Amygdala (tissue), 56 donors: ENCODE measurements around the gene HAGH.
A peak's percentile ranks its signal among the peaks of the same experiment; 100 is the strongest.
"Not testable (repeated sequence)": the region's sequence is repeated elsewhere in the genome, so short reads cannot be mapped to it uniquely, and the experiment has no call there.

Experiments
- DNase-seq, 56 donors: peaks; one replicate each; lab custom pipeline; 2025; lab: John Stamatoyannopoulos, UW

The HAGH gene

DNA sequence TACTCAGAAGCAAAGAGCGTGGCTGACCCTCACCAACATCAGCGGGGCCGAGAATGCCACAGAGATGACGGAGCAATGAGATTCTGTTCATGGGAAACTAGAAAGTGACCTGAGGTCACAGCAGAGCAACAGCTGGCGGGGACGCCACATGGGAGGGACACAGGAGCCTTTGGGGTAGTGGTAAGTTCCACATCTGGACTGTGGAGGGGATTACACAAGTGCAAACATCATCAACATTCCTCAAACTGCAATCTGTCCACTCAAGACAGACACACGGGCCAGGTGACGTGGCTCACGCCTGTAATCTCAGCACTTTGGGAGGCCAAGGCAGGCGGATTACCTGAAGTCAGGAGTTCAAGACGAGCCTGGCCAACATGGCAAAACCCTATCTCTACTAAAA is 11.2 kb downstream of the HAGH start:
- DNase-seq, result no peak

DNA sequence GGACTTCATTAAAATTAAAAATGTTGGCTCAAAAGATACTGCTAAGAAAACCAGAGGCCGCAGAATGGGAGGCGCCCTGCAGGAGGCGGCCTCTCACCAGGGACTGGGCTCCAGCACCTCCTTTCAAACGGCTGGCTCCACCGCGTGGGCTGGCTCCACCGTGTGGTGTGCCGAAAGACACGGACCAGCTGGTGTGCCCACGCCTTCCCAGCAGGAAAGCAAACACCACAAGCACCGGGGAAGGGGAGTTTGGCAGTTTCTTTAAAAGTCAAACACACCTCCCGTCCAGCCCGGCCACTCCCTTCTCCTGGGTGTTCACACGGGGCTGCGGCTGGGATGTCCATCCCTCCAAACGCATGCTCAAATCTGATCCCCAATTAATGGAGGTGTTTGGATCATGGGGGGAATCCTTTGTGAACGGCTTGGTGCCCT is 13.9 kb downstream of the HAGH start:
- peak in 40 of 56 donors; percentile 1 to 74 (median 42) for DNase-seq

DNA sequence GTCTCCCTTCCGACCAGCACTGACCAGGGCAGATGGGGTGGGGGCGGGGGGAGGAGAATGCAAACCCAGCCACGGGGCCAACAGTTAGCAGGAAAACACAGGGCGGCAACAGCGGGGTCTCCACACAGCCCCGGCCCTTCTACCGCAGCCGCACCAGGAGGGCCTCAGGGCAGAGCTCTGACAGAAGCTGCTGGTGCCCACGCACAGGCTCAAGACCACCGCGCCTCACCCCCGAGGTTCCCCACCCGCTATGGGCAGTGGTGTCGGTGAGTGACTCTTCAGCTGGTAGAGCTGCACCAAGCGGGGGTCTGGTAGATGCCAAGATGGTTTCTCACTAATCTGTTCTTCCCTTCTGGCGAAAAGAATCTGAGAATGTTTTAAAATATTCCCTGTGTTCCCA is 16.1 kb downstream of the HAGH start:
- no peak for DNase-seq

DNA sequence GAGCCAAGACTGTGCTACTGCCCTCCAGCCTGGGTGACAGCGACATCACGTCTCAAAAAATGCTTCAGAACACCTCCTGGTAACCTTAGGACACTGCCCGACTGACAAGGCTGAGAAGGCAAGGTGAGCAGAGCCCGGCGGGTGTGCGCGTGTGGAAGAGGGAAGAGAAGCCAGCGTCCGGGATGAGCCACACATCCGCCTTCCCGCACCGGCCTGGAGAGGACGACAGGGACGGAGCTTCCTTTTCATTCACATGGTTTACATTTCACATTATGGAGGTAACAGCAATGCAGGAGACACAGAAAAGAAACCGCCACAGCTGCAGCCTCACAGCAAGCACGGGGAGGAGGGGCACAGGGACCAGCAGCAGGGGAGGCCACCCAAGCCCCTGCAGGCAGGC is 16.5 kb downstream of the HAGH start:
- no peak for DNase-seq

DNA sequence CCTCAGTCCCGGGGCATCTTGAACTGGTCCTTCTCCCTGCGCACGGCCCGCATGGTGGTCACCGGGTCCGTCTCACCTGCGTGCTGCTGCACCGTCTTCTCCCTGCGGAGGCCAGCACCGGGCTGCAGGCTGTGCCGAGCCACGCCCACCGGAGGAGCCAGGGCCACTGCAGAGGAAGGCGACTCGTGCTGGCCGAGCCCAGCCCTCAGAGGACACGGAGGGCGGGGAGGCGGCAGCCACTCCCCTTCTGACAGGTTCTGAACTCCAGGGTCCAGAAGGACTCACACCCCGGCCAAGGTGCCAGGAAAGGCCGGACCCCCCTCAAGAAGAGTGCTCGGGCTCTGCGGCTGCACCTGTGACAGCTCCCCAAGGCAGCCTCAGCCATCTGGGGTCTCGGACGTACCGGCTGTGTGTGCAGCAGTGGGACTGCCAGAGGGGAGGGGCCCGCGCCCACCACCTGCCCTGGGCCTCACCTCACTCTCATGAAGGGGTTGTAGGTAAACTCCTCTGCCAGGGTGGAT is 17.3 kb downstream of the HAGH start:
- no peak for DNase-seq

DNA sequence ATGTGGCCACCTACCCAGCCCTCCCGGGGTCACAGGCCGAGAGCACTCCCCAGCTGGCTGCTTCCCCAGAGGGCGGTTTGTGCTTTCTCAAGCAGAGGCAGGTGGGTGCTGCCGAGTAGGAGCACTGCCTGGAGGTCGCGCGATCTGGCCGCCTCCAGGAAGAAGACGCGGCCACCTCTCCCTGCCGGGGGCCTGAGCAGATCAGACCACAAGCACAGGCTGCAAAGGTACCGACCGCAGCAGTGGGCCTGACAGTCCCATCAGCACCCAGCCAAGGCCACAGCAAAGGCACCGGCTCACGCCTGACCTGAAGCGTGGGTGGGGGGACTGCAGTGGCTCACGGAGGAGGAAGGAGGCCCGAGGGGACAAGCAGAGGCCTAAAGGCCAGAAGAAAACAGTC is 17.9 kb downstream of the HAGH start:
- DNase-seq, result no peak

DNA sequence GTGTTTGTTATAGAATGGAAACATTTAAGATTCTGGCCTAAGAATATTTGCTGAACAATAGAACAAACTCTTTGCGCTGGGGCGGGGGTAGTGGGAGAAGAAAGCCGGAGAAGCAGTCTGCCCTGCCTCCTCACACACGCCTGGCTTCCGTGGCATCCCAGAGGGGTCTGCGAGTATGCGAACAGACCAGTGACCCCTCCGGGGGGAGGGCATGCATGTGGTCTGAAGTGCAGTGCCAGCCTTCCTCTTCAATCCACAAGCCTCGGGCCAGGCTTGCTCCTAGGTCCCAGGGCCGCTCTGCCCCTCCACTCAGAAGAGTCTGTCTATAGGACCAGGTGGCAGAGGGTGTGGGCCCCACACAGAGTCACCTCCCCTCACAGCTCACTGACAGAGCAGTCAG is 19.0 kb downstream of the HAGH start:
- no peak for DNase-seq

DNA sequence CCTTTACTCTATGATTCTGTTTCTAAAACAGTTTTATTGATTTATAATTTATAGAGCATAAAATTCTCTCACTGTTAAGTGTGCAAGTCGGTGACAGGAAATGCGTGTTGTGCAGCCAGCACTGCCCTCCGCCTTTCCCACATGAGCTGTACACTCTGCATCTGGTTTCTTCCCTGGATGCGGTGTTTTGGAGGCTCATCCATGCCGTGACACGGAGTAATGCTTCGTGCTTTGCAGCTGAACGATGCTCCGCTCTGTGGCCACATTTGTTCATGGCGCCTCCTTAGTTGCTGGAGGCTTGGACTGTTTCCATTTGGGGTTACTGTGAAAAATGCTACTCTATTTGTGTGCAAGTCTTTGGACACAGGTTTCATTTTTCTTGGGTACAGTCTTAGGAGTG is 25.9 kb downstream of the HAGH start:
- no peak for DNase-seq

DNA sequence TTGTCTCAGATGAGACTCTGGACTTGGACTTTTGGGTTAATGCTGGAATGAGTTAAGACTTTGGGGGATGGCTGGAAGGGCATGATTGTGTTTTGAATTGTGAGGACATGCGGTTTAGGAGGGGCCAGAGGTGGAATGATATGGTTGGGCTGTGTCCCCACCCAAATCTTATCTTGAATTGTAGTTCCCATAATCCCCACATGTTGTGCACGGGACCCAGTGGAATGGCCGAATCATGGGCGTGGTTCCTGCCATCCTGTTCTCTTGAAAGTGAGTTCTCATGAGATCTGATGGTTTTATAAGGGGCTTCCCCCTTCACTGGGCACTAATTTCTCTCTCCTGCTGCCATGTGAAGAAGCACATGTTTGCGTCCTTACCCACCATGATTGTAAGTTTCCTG is 27.4 kb downstream of the HAGH start:
- not testable (repeated sequence) for DNase-seq

DNA sequence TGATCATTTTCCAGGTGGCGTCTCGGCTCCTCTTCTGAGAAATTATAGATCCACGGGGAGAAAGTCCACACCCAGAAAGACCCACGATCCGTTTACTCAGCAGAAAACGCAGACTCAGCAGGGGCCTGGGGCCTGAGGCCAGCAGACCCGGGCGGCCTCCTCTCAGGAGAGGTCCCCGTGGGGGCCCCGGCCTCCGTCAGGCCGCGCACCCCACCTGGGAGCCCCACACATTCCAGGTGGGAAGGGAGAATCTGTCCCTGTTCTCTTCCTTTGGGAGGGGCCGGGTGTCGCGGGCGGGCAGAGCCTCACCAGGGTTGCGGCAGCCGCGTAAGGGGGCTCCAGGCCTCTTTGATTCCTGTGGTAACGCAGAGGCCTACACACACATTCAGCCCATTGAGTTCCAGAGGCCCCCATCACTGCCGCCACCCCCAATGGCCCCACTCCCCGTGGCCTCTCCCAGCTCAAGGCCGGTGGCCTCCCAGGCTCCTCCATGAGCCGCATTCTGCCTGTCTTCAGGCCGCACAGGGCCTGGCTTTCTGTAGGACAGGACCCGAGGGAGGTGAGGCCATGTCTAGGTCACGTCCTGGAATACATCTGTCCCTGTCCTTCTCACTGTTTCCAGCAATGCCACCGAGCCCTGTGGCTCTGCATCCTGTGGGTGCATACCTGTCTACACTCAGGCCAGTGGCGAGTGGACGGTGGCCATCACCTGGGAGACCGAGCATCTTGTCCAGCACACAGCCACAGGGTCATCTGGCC is 31.5 kb downstream of the HAGH start:
- DNase-seq, result no peak

DNA sequence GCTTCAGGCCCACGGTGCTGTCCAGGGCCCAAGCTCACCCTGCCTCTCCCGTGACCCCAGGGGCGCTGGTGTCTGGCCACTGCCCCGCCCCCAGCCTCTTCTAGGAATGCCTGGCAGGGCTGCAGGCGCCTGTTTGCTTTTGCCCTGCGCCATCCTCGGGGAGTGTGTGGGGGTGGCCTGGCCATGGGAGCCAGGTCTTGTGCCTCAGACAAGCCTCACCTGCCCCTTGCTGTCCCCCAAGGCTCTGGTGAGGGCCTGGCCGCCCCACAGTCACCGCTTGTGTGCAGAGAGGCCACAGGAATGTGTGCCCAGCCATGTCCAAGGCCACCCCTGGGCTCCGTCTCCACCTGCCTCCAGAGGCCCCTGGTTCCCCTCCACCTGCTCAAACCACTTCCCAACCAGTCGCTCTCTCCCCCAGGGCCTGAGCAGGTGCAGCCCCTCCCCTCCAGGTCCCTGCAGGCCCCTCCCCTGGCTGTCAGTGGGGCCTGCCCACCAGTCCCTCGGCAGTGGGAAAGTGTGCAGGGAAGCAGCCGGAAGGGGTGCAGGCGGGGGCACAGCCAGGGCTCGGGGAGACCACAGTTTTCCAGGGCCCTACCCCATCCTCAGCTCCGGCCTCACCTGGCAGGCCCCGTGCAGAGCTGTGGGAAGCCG is 32.3 kb downstream of the HAGH start:
- DNase-seq, result no peak

DNA sequence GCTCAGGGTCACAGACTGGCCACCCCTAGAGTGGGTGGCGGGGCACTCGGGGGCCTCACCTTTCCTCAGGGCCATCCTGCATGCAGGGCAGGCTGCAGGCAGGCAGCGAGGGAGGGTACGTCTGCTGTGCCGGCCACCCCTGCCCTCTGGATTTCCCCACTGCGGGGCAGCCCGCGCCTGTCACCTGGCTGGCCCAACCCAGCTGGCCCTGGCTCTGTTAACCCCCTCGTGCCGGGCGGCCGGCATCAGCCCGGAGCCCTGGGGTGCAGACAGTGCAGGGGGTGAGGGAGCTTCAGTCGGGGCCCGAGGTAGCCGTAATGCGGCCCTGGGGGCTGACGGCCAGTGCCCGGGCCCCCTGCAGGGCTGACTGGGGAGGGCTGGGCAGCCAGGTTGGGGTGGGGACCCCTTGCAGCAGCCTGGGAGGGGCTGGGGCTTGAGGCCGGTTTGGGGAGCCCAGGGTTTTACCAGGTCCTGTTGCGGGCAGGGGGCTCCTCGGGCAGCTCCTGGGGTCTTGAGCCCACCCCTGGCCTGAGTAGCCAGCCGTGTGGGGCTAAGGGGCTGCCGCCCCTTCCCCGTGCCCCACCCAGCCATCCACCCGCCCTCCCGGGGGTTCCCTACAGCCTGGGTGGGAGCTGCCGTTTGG is 32.9 kb downstream of the HAGH start, which contains the start of gene IGFALS:
Gene IGFALS (minus strand): TSS at position 128 of the 643 bp plus-strand sequence. CDS start 53 bp downstream, at position 75.
- no peak for DNase-seq

DNA sequence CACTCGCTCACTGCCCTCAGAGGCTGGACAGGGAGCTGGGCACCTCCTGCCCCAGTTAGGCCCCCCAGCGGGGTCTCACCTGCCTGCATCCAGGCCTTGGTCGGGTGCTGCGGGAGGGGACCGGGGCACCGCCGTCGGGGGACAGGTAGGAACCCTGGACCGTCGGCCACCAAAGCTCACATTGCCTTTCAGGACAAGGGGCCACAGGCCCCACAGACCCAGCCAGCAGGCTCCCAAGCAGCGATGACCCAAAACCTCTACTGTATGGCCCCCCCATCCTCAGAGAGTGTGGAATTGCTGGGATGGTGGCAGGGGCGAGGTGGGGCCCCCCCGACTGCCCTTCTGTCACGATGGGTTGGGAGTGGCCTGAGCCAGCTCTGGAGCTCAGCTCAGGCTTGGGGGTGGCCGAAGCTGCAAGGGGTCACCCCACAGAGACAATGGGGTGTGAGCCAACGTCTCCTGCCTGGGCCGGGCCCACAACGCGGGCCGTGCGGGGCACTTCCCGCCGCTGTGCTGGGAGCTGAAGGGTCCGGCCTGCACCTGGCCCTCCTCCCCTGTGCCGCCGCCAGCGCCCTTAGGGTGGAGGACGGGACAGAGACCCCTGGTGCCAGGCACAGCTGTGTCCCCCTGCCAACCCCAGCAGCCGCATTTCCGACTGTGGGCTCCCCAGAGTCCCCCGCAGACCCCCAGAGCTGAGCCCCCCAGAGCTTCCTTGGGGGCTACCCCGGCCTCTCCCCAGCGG is 33.6 kb downstream of the HAGH start:
- DNase-seq, result no peak

DNA sequence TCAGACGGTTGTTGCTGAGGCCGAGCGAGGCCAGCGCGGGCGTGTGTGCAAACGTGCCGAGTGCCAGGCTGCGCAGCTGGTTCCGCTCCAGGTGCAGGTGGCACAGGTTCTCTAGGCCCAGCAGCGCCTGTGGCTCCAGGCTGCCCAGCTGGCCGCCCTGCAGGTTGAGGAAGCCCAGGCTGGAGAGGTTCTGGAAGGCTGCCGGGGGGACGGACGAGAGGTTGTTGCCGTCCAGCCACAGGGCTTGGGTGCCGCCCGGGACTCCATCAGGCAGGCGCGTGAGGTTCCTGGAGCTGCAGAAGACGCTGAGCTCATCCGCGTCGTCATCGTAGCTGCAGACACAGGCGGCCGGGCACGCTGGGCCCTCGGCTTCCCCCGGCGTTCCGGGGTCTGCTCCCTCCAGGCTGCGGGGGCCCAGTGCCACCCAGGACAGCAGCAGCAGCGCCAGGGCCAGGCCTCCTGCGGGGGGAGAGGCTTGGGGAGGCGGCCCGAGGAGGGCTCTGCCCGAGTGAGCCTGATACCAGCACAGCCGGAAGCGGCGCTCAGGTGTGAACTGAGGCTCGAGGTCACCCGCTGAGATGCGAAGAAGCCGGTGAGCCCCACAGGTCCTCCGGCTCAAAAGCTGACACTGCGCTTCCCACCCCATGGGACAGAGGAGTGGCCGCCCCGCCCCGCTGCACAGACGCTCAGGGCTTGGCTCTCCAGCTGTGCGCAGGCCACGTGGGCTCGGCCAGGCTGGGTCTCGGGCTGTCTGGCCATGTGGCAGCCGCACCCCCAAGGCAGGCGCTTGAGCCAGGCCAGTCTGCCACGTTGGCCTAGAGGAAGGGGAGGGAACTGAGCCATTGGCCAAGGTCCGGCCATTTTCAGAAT is 34.4 kb downstream of the HAGH start:
- no peak for DNase-seq

DNA sequence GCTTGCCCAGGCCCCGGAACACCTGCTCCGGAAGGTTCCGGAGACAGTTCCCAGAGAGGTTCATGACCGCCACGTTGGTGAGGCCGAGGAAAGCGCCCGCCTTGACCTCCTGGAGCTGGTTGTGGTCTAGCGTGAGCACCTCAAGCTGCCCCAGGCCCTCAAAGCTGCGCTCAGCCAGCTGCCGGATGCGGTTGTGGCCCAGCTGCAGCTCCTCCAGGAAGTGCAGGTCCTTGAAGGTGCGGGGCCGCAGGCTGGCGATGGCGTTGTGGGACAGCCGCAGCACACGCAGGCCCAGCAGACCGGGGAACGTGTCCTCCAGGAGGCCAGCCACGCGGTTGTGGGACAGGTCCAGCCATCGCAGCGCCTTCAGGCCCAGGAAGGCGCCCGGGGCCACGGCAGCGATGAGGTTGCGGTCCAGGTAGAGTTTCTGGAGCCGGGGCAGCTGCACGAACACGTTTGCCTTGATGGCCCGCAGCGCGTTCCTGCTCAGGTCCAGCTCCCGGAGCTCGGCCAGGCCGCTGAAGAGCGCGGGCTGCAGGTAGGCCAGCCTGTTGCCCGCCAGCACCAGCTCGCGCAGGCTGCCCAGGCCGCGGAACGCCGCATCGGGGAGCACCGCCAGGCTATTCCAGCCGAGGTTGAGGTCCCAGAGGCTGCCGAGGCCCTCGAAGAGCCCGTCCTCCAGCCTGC is 35.2 kb downstream of the HAGH start:
- no peak for DNase-seq

DNA sequence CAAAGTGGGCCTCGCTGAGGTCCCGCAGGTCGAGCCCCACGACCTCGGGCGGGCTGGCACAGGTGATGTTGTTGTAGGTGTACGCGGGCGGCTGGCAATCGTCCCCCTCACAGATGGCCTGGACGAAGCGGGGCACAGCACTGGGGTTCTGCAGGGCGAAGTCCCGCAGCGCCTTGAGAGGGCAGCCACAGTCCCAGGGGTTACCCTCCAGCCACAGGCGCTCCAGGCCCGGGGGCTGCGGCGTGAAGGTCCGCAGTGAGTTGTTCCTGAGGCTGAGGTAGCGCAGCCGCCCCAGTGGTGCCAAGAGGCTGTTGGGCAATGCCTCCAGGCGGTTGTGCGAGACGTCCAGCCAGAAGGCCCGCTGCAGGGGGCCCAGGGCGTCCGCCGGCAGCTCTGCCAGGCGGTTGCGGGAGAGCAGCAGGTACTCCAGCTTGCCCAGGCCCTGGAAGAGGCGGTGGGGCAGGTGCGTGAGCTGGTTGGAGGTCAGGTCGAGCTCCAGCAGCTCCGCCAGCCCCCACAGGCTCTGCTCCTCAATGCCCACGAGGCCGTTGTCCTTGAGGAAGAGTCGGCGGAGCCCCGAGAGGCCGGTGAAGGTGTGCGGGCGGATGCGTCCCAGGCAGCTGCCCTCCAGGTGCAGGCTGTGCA is 35.9 kb downstream of the HAGH start:
- DNase-seq, result no peak

DNA sequence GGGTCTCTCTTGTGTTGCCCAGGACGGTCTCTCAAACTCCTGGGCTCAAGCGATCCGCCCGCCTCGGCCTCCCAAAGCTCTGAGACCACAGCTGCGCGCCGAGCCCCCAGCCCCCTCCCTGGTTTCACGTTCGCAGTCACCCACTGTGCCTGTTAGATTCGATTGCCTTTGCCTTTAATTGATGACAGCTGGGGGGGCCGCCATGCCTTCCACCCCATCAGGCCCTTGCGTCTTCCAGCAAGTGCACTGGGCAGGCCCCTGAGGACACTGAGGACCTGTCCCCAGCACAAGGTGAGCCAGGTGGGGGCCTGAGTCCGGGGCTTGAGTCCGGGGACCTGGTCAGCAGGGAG is 36.4 kb downstream of the HAGH start:
- DNase-seq, result no peak

DNA sequence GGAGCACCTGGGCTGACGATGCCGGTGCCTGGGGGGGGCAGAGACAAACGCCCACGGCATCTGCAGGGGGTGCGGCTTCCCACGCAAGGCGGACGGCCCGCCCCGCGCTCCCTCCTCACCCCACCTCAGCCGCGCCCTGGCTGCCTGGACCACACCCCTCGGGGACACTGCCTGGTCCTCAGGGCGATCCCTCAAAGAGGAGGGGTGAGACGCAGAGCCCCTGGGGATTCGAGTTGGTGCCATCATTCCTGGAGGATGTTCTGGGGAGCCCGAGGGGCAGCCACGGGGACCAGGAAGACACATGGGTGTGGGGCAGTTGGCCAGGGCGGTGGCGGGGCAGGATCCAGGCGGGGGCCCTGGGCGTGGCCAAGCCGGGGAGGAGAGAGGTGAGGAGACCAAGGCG is 37.0 kb downstream of the HAGH start:
- no peak for DNase-seq

DNA sequence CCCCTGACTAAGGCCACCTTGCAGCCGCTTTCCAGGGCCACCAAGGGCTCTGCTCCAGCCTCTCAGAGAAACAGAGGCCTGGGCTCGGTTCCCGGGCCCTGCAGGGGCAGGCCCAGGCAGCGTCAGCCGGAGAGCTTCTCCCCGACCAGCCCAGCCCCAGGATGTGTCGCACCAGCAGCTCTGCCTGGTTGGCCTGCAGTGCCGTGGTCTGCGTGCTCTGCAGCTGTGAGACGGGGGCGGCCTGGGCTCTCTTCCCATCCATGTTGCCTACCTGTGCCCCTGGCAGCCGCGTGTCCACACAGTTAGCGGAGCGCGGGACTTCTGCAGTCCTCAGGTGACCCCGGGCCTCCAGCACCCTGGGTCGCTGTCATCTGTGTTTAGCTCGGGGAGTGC is 37.9 kb downstream of the HAGH start:
- DNase-seq, result no peak
